ENCODE measurements around the gene SLC25A6.

- TF ChIP-seq CTCF (IDR thresholded peaks at IDR 0.05) (no peak), POLR2A (IDR thresholded peaks at IDR 0.05) (no peak), POLR2AphosphoS5 (IDR thresholded peaks at IDR 0.05) (no peak)
Observed at GRCh38 chrX:1368385-1368698, 23.6 kb downstream of the SLC25A6 start.

Data from sigmoid colon (tissue), 4 donors.